Epidermal melanocyte (primary cell): ENCODE results near the gene ZBTB3.
"Not testable (repeated sequence)": the region's sequence is repeated elsewhere in the genome, so short reads cannot be mapped to it uniquely, and the experiment has no call there.

Source experiments
- DNase-seq: peaks from one replicate; pipeline ENCODE4 v3.0.0; 2011; ENCODE audit warnings: low spot score; ENCODE audit not compliant: insufficient read length

Gene ZBTB3

GRCh38 chr11:62753736-62754603, at the start of gene ZBTB3:
Gene ZBTB3 (minus strand): TSS chr11:62754160. CDS start chr11:62753664, 496 bp downstream.
- peak; percentile 96 for DNase-seq

GRCh38 chr11:62801071-62801470, 47.1 kb upstream of the ZBTB3 start:
- no peak for DNase-seq

GRCh38 chr11:62799486-62799885, 45.5 kb upstream of the ZBTB3 start:
- no peak for DNase-seq

- DNase-seq, result no peak
Observed at GRCh38 chr11:62796281-62796680, 42.3 kb upstream of the ZBTB3 start.

DNA sequence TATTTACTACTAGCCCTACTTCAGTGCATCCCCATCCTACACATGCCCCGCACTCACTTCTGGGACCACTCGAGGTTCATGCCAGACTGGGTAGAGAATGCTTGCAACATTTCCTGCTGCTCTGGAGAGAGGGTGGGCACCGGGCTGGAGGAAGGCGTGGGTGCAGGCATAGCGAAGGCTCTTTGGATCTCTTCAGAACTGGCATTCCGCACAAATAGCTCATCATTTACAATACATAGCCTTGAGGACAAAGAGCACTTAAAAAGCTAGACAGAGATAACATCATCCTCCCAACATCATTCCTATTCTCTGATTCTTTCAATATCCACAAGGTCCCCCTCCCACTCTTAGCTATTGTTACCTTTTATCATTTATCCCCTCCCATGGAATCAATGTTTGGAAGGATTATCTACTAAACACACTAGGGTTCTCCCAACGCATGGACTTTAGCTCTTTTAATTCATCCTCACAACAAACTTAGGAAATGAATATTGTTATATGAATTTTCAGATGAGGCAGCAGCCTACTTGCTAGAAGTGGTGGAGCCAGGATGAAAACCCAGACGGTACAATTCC, 40.3 kb upstream of the ZBTB3 start:
- no peak for DNase-seq

DNA sequence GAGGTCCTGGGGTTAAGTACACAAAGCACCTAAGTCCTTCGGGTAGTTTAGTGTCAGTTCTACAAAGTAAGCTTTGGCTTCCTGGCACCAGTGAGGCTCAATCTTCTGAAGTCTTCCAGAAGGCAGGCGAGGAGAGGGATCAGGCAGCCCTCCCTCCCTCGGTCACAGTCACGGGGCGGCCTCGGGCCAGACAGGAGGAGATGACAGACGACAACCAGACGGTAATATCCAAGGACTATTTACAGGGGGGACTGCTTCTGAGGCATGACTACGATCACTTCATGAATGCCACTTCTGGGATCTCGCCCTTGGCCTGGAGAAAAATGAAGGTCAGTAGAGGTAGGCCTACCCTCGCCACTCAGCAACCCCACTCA, 38.2 kb upstream of the ZBTB3 start:
- no peak for DNase-seq

GRCh38 chr11:62791501-62792201, 37.7 kb upstream of the ZBTB3 start, which contains the start of gene TMEM223:
Gene TMEM223 (minus strand): TSS chr11:62792006. CDS start chr11:62791994, 12 bp downstream.
- DNase-seq, result peak; percentile 88

DNA sequence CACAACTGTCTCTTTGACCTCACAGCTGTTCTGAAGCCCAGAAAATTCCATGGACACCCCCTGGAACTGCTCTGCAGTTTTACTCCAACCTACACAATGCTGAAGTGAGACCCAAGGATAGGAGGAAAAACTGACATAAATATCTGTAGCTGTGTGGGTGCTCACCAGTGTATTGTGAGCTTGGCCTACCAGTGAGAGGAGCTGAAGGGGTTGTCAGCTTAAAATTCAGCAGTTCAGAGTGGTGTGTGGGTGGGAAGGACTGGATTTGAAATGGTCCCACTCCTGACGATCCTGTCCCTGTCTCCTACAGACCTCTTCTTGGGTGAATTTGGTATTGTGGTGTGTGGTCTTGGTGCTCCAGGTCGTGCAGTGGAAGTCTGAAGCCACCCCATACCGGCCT, 35.6 kb upstream of the ZBTB3 start:
- no peak for DNase-seq

DNA sequence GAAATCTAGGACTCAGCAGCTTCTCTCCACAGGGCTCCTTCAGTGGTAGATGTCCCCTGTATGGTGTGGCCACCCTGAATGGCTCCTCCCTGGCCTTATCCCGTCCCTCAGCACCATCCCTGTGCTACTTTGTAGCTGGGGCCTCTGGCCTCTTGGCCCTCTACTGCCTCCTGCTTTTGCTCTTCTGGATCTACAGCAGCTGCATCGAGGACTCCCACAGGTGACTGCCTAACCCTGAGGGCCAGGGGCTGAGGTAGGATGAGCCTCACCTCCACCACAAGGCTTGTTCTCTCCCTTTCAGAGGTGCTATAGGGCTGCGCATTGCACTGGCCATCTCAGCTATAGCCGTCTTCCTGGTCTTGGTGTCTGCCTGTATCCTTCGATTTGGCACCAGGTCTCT, 35.0 kb upstream of the ZBTB3 start:
- DNase-seq, result no peak

GRCh38 chr11:62787005-62787759, 33.2 kb upstream of the ZBTB3 start, which contains the start of gene TMEM179B:
Gene TMEM179B (plus strand): TSS chr11:62787402. CDS start chr11:62787432, 30 bp downstream.
- peak; percentile 98 for DNase-seq

DNA sequence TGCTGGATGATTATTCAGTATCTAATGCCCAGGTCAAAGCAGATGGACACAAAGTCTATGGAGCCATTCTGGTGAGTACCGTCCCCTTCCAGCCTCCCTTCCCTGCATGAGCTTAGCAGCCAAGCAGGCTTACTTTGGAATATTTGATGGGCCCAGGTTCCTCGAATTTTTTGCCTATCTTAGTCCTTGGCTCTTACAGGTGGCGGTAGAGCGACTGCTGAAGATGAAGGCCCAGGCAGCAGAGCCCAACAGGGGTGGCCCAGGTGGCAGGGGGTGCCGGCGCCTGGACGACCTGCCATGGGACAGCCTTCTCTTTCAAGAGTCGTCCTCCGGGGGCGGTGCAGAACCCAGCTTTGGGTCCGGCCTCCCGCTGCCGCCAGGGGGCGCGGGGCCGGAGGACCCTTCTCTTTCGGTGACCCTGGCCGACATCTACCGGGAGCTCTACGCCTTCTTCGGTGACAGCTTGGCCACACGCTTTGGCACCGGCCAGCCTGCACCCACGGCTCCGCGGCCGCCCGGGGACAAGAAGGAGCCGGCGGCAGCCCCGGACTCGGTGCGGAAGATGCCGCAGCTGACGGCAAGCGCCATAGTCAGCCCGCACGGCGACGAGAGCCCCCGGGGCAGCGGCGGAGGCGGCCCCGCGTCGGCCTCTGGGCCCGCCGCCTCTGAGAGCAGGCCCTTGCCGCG, 32.5 kb upstream of the ZBTB3 start:
- peak; percentile 95 for DNase-seq

- no peak for DNase-seq
Observed at GRCh38 chr11:62782753-62783152, 28.8 kb upstream of the ZBTB3 start.

GRCh38 chr11:62778441-62778840, 24.5 kb upstream of the ZBTB3 start:
- DNase-seq, result no peak

DNA sequence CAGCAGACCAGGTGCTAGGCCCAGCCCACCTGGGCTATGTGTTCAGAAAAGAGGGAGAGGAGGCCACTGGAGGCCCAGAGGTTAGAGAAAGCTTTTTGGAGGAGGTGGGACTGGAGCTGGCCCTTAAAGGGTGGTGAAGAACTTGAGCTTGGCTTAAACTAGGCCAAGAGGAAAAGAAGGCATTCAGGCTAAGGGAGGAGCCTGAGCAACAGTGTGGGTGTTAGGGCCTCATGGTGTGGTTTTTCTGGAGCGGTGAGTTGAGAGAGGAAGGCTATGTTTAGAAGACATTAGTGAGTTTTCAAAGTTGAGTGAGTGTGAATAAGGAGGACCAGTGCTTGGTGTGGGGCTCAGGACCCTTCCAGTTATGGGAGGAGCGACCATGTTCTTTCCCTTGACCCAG, 23.4 kb upstream of the ZBTB3 start:
- DNase-seq, result no peak

GRCh38 chr11:62775646-62776045, 21.7 kb upstream of the ZBTB3 start:
- DNase-seq, result no peak

DNA sequence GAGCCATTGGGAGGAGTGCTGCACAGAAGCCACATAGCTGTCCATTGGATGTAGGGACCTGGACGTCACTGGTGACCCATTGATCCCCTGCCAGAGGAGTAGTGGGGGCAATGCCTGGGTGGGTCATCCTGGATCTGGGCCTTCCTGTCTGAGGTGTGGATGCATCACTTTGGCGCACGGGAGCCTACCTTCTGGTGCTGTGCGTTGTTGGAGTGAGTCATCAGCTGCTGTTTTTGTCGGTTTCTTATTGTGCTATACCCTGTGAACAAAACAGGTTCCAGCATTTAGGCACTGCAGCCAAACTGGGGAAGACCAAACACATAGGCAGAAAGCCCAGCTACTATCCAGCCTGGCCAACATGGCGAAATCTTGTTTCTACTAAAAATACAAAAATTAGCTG, 20.4 kb upstream of the ZBTB3 start:
- DNase-seq, result no peak

DNA sequence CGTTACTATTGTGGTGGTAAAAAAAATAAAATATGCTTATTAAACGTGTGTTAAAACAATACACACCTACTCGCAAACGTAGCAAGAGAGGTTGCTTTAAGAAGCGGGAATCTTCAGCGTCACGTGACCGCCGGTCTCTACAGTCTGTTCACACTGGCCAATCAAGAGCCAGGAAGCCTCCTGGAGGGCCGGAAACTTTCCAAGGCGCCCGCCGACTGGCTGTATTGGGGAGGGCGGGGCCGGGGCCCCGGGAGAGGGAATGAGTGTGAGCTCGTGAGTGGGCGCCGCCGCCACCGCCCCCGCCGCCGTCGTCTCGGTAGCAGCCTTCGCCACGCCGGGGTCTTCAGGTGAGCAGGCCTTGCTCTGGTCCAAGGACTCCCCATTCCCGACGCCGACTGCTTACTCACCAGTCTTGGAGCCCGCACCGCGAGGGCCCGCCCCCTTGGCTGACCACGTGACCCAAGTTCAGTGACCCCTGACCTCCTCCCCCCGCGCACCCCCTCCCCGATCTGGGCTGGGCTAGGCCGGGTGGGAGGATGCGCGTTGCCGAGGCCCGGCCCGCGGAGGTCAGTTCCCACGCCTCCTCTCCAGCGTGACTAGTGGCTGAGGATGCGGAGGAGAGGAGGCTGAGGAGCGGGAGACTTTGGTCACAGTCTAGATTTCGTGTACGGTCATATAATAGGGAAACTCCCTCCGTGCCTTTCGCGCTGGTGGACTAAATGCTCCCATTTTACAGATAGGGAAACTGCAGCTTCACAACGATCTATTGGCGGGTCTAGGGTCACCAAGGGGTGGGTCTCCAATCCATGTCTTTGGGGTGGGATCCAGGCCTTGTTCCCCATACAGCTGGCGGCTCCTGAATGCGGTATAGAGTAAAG, 17.4 kb upstream of the ZBTB3 start, which contains the start of gene TAF6L:
TAF6L (plus strand) TSS at position 253 of the 878 bp plus-strand sequence. CDS start 4,388 bp downstream, outside the sequence.
- peak; percentile 97 for DNase-seq

GRCh38 chr11:62770778-62771143, 16.8 kb upstream of the ZBTB3 start:
- no peak for DNase-seq

DNA sequence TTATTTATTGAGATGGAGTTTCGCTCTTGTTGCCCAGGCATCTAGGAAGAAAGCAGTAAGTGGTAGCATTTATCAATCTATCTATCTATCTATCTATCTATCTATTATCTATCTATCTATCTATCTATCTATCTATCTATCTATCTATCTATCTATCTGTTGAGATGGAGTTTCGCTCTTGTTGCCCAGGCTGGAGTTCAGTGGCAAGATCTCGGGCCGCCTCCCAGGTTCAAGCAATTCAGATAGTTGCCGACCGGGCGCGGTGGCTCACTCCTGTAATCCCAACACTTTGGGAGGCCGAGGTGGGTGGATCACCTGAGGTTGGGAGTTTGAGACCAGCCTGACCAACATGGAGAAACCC, 6.9 kb upstream of the ZBTB3 start:
- not testable (repeated sequence) for DNase-seq
